ENCODE measurements around the gene IQCM.

IQCM gene

GRCh38 chr4:149766135-149766534 is 49.5 kb downstream of the IQCM start:
- DNase-seq, result no peak

- no peak for DNase-seq
Measured at GRCh38 chr4:149765630-149766029, 50.0 kb downstream of the IQCM start.

- DNase-seq, result no peak
Measured at GRCh38 chr4:149755969-149756368, 59.7 kb downstream of the IQCM start.

- DNase-seq, result no peak
Measured at GRCh38 chr4:149754526-149754925, 61.1 kb downstream of the IQCM start.

- no peak for DNase-seq
Measured at GRCh38 chr4:149752729-149753128, 62.9 kb downstream of the IQCM start.

GRCh38 chr4:149751174-149751573 is 64.5 kb downstream of the IQCM start:
- DNase-seq, result no peak

GRCh38 chr4:149749784-149750183 is 65.9 kb downstream of the IQCM start:
- no peak for DNase-seq

GRCh38 chr4:149747646-149748045 is 68.0 kb downstream of the IQCM start:
- no peak for DNase-seq

GRCh38 chr4:149746276-149746675 is 69.4 kb downstream of the IQCM start:
- no peak for DNase-seq

- DNase-seq, result no peak
Measured at GRCh38 chr4:149741186-149741831, 74.3 kb downstream of the IQCM start.

- no peak for DNase-seq
Measured at GRCh38 chr4:149738156-149738555, 77.5 kb downstream of the IQCM start.

- no peak for DNase-seq
Measured at GRCh38 chr4:149735796-149736195, 79.8 kb downstream of the IQCM start.

GRCh38 chr4:149728444-149728843 is 87.2 kb downstream of the IQCM start:
- no peak for DNase-seq

- DNase-seq, result no peak
Measured at GRCh38 chr4:149727663-149728062, 88.0 kb downstream of the IQCM start.

- DNase-seq, result no peak
Measured at GRCh38 chr4:149723065-149723464, 92.6 kb downstream of the IQCM start.

GRCh38 chr4:149719806-149720205 is 95.8 kb downstream of the IQCM start:
- DNase-seq, result no peak

GRCh38 chr4:149719357-149719756 is 96.3 kb downstream of the IQCM start:
- no peak for DNase-seq

GRCh38 chr4:149718500-149718899 is 97.1 kb downstream of the IQCM start:
- DNase-seq, result no peak

GRCh38 chr4:149716728-149717127 is 98.9 kb downstream of the IQCM start:
- DNase-seq, result no peak

GRCh38 chr4:149715822-149716585 is 99.6 kb downstream of the IQCM start:
- DNase-seq, result no peak

- no peak for DNase-seq
Measured at GRCh38 chr4:149713031-149713430, 102.6 kb downstream of the IQCM start.

- no peak for DNase-seq
Measured at GRCh38 chr4:149711593-149712365, 103.9 kb downstream of the IQCM start.

GRCh38 chr4:149709640-149710039 is 106.0 kb downstream of the IQCM start:
- DNase-seq, result no peak
